Kidney (tissue), 14 donors: ENCODE data around the gene ST3GAL5. TPM values are rescaled to one million over a fixed set of nuclear protein-coding genes. Genes with fewer than 3 reads are reported as not detected.
A peak's percentile ranks its signal among the peaks of the same experiment; 100 is the strongest.

Source experiments
- DNase-seq, 5 donors: peaks; one replicate each; pipeline ENCODE4 v3.0.0-alpha.2; 2013 to 2020
- FAIRE-seq: peaks from 2 replicates; lab custom pipeline; 2012; peaks lifted over from hg19 to GRCh38; lab: Jason Lieb, UNC
- H3K27ac ChIP-seq, 2 donors: one replicate each; pipeline ENCODE4 v1.7.0; 2013; ENCODE audit warnings: low read depth in 2 of 2, low read length in 2 of 2, inconsistent platforms in 1 of 2
- H3K27me3 ChIP-seq: one replicate; pipeline ENCODE4 v1.7.1; 2013; ENCODE audit warnings: low read length, inconsistent platforms; ENCODE audit not compliant: control insufficient read depth, insufficient read depth
- H3K36me3 ChIP-seq, 3 donors: one replicate each; pipeline versions ENCODE4 v1.7.0 to v1.7.1; 2013; ENCODE audit warnings: low read length in 3 of 3, control low read depth in 1 of 3, inconsistent platforms in 1 of 3; ENCODE audit not compliant: insufficient read depth in 3 of 3, control insufficient read depth in 2 of 3
- H3K4me1 ChIP-seq, 3 donors: one replicate each; pipeline versions ENCODE4 v1.7.0 to v1.7.1; 2013; ENCODE audit warnings: low read length in 3 of 3, inconsistent platforms in 1 of 3, low read depth in 1 of 3; ENCODE audit not compliant: control insufficient read depth in 2 of 3, insufficient read depth in 2 of 3
- H3K4me3 ChIP-seq, 3 donors: one replicate each; pipeline versions ENCODE4 v1.7.0 to v1.8.1; 2013; ENCODE audit warnings: low read length in 3 of 3, control low read depth in 1 of 3, inconsistent platforms in 1 of 3
- H3K9ac ChIP-seq, 3 donors: one replicate each; pipeline versions ENCODE4 v1.7.0 to v1.7.1; 2013; ENCODE audit warnings: low read length in 3 of 3, control low read depth in 1 of 3, inconsistent platforms in 1 of 3
- H3K9me3 ChIP-seq, 3 donors: one replicate each; pipeline versions ENCODE4 v1.7.0 to v1.7.1; 2013; ENCODE audit warnings: low read length in 3 of 3, control low read depth in 1 of 3, inconsistent platforms in 1 of 3; ENCODE audit not compliant: control insufficient read depth in 2 of 3, insufficient read depth in 1 of 3
- intact Hi-C: fragments of 100-400 bp; cut with DNase I; formaldehyde crosslinking; loops from one replicate; pipeline ENCODE4 v1.11.1; 2022
- polyA plus RNA-seq: library from polyadenylated mRNA; stranded (reverse); fragments of 350-450 nt; fragmentation: Illumina TruSeq; extraction: RNeasy Lipid Tissue Mini Kit (QIAGEN cat#74804); gene quantifications from one replicate; pipeline ENCODE4 v1.2.3, GENCODE V29; 2014; ENCODE audit warnings: low read depth, low replicate concordance; ENCODE audit not compliant: insufficient read depth
- total RNA-seq: library from RNA; stranded (reverse); fragmentation: NEBNext Ultra II Directional; extraction: Animal tissue kit (Norgen Biotek cat#: 25700); gene quantifications from one replicate; pipeline ENCODE4 v1.2.1, GENCODE V29; 2021
- TF ChIP-seq, protein P1 (sequence below): IDR thresholded peaks from 3 replicates; pipeline ENCODE4 v1.5.1; 2012; ENCODE audit warnings: mild to moderate bottlenecking, moderate library complexity, borderline replicate concordance; ENCODE audit not compliant: insufficient read depth; ENCODE audit errors: extremely low read depth
- donor health status: control.
- donor health status: control.
- donor health status: control.
- donor health status: control.
- donor health status: control.
- donor health status: DM: yes; HTN: yes; CAD: no.
- donor health status: Normal renal cell carcinoma (clear cell type).

The ST3GAL5 gene
- total and polyA plus RNA-seq, 2 donors from 2014 or later = 7.0 to 14.6 TPM

DNA sequence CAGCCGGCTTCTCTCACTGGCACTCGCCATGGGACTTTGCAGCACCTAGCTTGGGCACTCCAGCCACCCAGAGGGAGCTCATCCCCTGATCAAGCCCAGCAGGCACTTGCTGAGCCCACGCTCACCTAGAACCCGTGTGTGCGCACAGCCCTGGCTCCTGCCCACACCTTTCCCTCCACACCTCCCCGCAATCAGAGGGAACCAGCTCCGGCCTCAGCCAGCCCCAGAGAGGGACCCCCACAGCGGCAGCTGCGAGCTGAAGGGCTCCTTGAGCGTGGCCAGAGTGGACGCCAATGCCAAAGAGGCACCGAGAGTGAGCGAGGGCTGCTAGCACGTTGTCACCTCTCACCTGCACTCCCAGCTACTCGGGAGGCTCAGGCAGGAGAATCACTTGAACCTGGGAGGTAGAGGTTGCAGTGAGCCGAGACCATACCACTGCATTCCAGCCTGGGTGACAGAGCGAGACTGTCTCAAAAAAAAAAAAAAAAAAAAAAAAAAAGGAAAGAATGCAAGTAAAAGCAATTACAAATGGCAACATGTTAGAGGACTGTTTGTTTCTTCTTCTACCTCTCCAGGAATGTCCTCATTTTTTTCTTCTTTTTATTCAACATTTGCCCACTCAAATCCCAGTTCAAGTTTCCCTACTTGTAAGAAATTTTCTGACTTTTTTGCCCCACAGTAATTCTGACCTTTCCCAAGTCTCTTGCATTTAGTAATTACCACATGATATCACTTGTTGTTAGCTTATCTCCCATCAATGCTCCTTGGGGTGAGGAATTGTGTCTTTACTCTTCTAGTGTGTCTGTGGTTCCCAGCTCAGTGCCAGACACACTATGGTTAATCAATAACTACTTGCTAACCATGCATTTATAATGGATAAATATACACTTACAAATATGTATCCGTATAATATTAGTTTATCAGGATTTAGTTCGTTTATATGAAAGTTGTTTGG is 40.6 kb upstream of the ST3GAL5 start:
- no peak overlapping the region for H3K9ac ChIP-seq
- no peak overlapping the region for H3K27ac ChIP-seq
- no peak overlapping the region for H3K4me3 ChIP-seq
- H3K9me3 ChIP-seq = no peaks in the 10 kb centered on the region
- TF ChIP-seq, protein P1, sequence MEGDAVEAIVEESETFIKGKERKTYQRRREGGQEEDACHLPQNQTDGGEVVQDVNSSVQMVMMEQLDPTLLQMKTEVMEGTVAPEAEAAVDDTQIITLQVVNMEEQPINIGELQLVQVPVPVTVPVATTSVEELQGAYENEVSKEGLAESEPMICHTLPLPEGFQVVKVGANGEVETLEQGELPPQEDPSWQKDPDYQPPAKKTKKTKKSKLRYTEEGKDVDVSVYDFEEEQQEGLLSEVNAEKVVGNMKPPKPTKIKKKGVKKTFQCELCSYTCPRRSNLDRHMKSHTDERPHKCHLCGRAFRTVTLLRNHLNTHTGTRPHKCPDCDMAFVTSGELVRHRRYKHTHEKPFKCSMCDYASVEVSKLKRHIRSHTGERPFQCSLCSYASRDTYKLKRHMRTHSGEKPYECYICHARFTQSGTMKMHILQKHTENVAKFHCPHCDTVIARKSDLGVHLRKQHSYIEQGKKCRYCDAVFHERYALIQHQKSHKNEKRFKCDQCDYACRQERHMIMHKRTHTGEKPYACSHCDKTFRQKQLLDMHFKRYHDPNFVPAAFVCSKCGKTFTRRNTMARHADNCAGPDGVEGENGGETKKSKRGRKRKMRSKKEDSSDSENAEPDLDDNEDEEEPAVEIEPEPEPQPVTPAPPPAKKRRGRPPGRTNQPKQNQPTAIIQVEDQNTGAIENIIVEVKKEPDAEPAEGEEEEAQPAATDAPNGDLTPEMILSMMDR = no peak
- no peaks in the 10 kb centered on the region for H3K27me3 ChIP-seq
- peak in 2 of 5 donors; percentile 21 to 34 for DNase-seq
- intact Hi-C loops = no loop called here
- no peak for FAIRE-seq
- peaks cover 0 to 9% (median 0%) of the 10 kb centered on the region in 3 donors for H3K4me1 ChIP-seq
- no peaks in the 10 kb centered on the region for H3K36me3 ChIP-seq

DNA sequence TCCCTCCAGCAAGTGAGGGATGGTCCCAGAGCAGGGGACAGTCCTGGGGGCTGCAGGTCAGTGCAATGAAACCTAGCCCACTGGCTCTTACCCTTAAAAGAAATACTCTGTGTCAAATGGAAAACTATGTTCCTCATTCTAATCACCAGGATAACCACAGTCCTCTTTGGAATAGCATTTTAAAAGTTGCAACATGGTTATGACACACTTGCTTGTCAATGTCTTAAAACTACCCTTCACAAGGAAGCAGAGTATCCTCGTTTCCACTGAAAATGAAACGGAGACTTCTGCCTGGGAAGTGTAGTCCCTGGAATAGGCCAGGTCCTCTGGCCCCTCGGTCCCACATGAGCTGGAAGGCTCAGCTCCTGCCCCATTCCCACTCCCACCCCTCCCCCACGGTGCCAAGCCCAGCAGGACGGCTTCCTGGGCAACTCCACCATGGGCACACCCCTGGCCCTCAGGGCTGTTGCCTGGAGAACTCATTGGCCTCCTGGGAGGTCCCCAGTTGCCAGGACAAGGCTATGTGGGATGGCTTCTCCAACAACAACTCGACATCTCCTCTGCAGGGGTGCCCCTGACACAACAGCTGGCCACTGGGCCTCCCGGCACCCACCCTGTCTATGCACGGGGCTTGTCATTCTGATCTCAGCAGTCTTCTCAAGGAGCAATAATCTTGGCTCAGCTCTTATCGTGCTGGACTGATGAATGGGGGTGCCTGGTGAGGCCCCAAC is 38.3 kb upstream of the ST3GAL5 start:
- no peak overlapping the region for H3K27ac ChIP-seq
- TF ChIP-seq, protein P1 = no peak
- H3K9ac ChIP-seq = no peak overlapping the region
- intact Hi-C loops = no loop called here
- H3K9me3 ChIP-seq = no peaks in the 10 kb centered on the region
- no peak overlapping the region for H3K4me3 ChIP-seq
- DNase-seq (no peak), FAIRE-seq (no peak)
- no peaks in the 10 kb centered on the region for H3K27me3 ChIP-seq
- no peaks in the 10 kb centered on the region for H3K36me3 ChIP-seq
- peaks cover 0 to 10% (median 0%) of the 10 kb centered on the region in 3 donors for H3K4me1 ChIP-seq

DNA sequence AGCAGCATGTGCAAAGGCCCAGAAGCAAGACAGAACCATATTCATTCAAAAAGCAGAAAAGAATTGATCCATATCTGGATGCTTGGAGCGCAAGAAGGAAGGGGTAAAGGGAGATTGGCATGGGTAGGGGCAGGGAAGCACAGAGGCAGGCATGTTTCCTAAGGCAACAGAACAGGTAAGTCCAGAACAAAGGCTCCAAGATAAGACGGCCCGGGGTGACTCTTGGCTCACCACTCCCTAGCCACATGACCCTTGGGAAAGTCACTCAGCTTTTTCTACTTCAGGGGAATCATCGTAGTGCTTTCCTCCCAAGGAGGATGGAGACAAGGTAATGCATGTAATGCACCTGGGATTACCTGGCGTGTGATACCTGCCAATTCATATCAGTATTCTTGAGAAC is 37.7 kb upstream of the ST3GAL5 start:
- H3K4me3 ChIP-seq = no peak overlapping the region
- no peak for DNase-seq
- no peak overlapping the region for H3K9ac ChIP-seq
- FAIRE-seq = no peak
- no peaks in the 10 kb centered on the region for H3K27me3 ChIP-seq
- peaks cover 0 to 10% (median 0%) of the 10 kb centered on the region in 3 donors for H3K4me1 ChIP-seq
- H3K36me3 ChIP-seq = no peaks in the 10 kb centered on the region
- no peak overlapping the region for H3K27ac ChIP-seq
- H3K9me3 ChIP-seq = no peaks in the 10 kb centered on the region
- intact Hi-C loops = no loop called here
- TF ChIP-seq, protein P1 = no peak
